NCI-H146 treated with DMSO at 0.1 percent for 48 hours (cell line): ENCODE measurements around the gene HS6ST3.
"Not testable (repeated sequence)": the region's sequence is repeated elsewhere in the genome, so short reads cannot be mapped to it uniquely, and the experiment has no call there.

ENCODE experiments used
- DNase-seq: peaks from one replicate; lab custom pipeline; 2025; ENCODE audit not compliant: unreplicated experiment; lab: John Stamatoyannopoulos, UW

Gene HS6ST3

DNA sequence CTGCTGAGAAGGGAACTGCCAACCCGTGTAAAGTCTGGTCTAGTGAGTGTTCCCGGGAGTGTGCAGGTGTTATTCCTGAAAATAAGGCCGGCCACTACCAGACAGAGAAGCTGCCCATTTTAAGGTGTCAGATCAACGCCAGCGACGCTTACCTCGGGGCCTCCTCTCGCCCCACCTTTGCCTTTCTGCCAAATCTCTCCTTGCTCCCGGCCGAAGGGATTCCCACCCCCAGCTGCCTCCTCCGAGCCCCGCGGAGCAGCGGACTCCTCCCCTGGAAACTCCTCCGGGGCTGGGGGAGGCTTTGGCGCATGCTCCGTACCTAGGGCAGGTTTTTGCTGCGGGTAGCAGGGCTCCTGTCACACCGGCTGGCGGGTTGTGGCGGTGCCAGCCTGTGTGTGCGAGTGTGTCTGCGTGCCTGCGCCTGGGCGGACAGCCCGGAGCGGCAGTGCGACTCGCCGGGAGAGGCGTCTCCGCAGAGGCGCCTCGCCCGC, at the start of gene HS6ST3:
Gene HS6ST3 (plus strand): TSS at position 359 of the 491 bp plus-strand sequence.
- DNase-seq = peak; percentile 29

DNA sequence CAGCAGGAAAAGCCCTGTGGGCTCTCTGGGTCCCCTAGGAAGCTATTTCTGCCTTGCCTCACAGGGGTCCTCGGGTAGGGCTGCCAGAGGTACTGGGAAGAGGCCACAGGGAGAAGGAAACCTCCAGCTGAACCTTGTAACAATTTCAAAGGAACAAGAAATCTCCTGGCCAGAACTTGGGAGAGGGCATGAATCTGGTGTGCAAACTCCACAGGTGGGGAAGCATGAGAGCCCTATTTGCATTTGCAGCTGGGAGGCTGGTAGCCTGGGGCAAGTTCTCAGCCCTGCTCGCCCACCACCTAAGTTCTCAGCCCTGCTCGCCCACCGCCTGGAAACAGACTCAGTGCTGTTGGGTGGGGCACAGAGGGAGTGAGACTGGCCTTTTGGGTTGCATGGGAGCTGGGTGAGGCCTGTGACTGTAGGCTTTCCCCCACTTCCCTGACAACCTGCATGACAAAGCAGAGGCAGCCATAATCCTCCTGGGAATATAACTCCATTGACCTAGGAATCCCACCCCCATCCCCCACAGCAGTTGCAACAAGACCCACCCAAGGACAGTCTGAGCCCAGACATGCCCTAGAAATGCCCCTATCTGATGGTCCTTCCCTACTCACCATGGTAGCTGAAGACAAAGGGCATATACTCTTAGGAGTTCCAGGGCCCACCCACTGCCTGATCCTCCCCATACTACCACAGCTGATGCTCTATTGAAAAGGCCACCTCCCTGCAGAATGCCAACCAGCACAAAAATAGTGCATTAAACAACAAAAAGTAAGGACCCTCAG, 48.4 kb upstream of the HS6ST3 start:
- DNase-seq = no peak

DNA sequence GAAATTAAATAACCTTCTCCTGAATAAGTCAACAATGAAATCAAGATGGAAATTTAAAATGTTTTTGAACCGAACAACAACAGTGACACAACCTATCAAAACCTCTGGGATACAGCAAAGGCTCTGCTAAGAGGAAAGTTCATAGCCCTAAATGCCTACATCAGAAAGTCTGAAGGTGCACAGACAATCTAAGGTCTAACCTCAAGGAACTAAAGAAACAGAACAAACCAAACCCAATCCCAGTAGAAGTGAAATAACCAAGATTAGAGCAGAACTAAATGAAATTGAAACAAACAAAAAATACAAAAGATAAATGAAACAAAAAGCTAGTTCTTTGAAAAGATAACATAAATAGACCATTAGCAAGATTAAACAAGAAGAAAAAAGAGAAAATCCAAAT, 45.7 kb upstream of the HS6ST3 start:
- no peak for DNase-seq

DNA sequence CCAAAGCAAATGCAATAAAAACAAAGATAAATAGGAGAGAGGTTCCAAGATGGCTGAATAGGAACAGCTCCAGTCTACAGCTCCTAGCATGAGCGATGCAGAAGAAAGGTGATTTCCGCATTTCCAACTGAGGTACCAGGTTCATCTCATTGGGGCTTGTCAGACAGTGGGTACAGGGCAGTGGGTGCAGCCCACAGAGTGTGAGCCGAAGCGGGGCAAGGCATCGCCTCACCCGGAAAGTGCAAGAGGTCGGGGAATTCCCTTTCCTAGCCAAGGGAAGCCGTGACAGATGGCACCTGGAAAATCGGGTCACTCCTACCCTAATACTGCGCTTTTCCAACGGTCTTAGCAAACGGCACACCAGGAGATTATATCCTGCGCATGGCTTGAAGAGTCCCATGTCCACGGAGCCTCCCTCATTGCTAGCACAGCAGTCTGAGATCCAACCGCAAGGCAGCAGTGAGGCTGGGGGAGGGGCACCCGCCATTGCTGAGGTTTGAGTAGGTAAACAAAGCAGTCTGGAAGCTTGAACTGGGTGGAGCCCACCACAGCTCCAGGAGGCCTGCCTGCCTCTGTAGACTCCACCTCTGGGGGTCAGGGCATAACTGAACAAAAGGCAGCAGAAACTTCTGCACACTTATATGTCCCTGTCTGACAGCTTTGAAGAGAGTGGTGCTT, 43.3 kb upstream of the HS6ST3 start:
- not testable (repeated sequence) for DNase-seq

DNA sequence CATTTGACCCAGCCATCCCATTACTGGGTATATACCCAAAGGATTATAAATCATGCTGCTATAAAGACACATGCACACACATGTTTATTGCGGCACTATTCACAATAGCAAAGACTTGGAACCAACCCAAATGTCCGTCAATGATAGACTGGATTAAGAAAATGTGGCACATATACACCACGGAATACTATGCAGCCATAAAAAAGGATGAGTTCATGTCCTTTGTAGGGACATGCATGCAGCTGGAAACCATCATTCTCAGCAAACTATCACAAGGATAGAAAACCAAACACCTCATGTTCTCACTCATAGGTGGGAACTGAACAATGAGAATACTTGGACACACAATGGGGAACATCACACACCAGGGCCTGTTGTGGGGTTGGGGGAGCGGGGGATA, 39.0 kb upstream of the HS6ST3 start:
- DNase-seq = not testable (repeated sequence)

DNA sequence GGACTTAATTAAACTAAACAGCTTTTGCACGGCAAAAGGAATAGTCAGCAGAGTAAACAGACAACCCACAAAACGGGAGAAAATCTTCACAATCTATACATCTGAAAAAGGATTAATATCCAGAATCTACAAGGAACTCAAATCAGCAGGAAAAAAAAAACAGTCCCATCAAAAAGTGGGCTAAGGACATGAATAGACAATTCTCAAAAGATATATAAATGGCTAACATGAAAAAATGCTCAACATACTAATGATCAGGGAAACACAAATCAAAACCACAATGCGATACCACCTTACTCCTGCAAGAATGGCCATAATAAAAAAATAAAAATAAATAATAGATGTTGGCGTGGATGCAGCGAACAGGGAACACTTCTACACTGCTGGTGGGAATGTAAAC, 38.4 kb upstream of the HS6ST3 start:
- not testable (repeated sequence) for DNase-seq

DNA sequence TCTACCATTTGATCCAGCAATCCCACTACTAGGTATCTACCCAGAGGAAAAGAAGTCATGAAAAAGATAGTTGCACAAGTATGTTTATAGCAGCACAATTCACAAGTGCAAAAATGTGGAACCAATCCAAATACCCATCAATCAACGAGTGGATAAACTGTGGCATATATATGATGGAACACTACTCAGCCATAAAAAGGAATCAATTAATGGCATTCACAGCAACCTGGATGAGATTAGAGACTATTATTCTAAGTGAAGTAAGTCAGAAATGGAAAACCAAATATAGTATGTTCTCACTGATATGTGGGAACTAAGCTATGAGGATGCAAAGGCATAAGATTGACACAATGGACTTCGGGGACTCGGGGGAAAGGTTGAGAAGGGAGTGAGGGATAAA, 38.0 kb upstream of the HS6ST3 start:
- DNase-seq = not testable (repeated sequence)

DNA sequence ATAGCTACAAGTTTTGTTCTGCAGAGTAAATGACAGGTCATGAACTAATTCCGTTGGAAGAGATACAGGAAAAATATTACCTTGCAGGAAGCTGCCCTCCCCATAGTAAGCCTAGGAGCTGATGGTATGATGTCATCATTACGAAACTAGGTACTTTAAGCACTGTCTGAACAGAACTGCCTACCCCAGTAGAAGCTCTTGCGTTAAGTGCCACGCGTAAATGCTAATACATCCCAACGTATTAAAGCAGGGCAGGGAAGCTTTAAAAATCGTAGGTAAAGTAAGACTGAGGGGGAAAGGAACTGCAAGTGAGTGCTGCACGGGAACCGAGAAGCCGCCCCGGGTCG, 37.3 kb upstream of the HS6ST3 start:
- peak; percentile 28 for DNase-seq

DNA sequence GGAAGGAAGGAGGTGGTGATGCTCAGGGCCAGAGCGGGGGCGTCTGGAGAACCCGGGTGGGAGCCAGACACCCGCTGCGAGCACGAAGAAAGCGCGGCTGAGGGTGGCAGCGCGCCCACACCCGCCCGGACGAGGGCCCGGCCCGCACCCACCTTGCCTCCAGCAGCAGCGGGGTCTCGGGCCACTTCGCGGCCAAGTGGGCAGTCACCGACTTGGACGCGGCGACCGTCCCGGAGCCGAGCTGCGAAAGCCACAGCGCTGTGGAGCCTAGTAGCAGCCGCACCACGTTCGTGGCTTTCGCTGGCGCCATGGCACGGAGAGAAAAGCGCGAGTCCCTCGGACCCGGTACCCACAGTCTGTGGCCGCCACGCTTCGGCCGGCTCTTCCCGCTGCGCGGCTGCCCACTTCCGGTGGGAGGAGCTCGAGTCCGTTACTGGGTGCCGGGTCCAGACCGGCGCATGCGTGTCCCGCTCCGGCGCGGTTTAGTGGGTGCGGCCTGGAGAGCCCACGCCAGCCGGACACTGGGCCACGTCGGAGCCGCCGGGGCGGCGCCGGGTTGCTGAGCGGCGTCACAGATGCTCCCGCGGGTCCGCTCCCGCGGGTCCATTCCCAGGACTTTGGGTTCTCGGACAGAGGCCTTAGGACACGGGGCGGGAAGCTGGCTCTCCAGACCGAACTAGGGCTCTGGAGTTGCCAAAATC, 36.8 kb upstream of the HS6ST3 start, which contains the start of gene UGGT2:
Gene UGGT2 (minus strand): TSS at position 399 of the 701 bp plus-strand sequence. CDS start 89 bp downstream, at position 310.
- peak; percentile 87 for DNase-seq

DNA sequence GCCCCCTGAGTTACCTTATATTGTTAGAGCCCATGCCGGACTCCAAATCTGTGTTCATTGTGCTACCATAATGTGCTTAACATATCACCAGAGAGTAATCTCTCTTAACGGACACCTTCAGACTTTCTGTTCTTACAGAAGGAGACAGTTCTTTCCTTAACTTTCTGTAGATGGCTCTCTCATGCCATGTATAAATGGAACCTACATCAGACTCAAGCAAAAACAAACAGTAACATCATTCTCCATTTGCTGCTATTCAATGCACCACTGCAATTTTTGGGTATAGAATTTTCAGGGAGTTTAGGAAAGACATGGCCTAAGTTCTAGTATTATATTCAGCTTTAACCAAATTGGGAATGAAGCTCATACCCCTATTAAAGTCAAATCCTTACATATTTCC, 24.1 kb upstream of the HS6ST3 start:
- no peak for DNase-seq

DNA sequence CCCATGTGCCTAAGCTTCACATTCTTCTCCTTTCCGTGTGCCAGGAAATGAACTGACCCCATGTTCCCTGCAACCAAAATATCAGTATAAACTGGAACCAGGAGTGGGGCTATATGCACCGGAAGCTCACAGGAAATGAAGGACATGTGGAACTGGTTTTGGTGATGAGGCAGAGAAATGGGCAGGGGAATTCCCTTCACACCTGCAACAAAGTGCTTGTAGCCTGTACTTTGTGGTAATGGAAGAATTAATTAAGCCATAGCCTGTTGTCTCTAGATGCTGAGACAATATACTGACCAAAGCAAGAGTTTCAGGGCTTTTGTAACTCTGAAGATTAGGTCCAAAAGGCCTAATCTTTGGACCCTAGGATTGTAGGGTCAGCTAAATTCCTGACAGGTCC, 21.2 kb upstream of the HS6ST3 start:
- no peak for DNase-seq

DNA sequence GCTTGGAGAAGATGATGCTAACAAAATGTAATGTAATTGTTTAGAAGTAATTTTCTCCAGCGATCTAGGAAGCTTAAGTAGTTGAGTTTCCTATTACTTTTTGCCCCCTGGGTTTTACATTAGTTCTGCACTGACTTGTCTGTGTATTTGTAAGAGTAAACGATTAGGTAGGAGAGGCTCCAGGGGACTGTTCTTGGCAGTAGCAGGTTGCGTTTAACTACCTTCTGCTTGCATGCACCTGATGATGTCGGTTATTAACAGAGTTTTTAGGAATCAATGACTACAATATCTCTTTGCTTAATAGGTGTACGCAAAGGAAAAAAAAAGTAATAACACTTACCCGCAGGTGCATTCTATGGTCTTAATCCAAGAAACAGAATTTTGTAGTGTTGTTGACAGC, 18.4 kb upstream of the HS6ST3 start:
- no peak for DNase-seq

DNA sequence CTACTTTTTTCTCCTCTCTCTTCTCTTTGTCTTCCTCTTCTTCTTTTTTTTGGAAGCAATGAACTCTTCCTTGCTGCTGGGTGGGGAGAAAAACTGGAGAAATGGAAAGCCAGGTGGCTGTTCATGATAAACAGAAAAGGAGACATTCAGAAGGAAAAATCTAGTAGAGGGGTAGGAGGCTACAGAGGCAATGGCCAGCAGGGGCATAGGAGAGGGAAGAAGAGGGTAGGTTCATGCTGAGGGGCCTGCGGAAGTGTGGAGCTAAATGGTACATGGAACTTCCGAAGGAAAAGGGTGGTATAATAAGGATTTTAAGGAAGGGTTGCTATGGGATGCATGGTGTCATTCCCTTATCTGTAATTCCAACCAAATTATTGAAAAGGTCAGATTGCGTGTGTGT, 17.5 kb upstream of the HS6ST3 start:
- DNase-seq = no peak

DNA sequence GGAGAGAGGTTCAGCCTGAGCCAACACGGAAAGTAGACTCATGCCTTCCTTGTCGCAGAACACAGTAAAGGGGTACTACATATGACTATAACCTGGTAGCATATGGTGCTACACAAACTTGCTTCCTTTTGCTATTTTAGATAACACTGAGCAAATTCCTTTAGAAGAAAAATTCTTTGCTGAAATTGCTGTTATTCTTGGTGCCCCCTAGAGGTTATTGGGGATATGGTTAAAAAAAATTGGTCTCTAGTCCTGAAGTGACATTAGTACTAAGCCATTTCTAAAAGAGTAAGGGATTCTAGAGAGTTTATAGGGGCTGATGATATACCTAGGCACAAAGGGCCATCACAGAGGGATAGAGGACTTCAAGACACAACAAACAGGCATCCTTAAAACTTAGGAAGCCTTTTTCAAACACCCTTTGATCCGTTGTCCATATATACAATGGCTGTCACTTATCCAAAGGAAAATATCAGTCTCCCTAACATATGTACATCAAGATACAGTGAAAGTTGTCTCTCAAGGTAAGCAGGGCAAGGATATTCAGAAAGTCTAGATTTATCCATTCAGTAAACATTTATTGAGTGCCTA, 13.9 kb upstream of the HS6ST3 start:
- no peak for DNase-seq

DNA sequence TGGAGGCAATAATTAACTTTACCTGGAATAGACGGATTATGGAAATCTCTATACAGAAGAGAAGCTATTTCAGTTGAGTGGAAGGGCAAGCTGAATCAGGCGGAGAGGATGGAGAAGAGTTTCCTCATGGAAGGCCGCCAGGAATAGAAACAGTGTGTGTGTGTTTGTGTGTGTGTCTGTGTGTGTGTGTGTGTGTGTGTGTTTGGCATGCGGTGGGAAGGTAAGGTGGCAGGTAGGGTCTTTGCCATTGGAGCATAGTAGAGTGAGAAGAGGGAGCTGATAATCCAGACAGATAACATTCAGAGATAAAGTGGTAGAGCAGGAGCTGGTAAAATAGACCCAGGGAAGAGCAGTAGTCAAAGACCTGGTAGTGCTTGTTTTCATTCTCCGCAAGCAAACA, 9.2 kb upstream of the HS6ST3 start:
- DNase-seq = no peak

DNA sequence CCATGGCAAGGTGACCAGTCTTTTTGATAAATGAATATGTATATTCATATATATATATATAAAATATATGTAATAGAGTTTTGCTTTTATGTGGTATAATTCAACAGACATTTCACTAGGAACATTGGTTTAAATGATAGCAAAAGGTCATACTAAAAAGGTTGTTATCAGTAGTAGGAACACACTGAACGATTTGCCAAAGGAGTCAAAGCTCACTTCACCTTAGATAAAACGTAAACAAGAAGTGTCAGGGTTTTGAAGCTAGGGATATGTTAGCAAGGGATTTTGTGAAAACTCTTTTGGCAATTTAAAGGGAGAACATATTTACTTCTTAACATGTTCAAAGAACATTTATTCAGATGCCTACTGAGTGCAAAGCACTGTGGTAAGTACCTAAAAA, 8.0 kb upstream of the HS6ST3 start:
- no peak for DNase-seq

DNA sequence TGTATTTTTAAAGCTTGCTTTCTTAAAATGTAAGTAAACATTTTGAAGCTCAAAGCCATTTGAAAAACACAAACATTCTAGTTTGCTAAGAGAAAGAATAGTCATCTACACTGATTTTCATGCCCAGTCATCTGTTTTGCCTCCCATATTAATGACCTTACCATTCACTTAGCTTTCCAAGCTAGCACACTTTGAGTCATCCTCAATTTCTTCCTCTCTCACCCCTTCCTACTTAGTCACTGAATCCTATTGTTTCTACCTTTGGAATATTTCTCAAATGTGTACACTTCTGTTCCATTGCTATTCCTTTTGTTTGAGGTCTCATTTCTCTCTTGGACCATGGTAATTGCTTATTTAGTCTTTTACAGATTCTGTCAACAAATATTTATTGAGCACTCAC, 7.3 kb upstream of the HS6ST3 start:
- DNase-seq = no peak

DNA sequence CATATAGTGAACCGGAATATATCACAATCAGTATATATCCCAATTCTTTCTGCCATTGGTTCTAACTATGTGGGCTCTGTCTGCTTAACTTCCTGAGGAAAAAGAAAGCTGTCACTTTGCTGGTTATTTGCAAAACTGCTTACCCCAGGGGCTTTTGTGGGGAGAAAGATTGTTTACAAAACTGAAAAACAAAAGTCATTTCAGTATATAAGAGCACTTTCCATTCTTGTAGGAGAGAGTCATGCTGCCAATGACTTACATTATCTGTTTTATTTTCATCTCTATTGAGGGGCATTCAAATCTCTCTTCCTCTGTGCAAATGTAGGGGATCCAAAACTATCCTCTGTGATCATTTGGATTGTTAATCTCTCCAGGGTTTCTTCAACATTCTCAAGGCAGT, 3.2 kb upstream of the HS6ST3 start:
- no peak for DNase-seq

DNA sequence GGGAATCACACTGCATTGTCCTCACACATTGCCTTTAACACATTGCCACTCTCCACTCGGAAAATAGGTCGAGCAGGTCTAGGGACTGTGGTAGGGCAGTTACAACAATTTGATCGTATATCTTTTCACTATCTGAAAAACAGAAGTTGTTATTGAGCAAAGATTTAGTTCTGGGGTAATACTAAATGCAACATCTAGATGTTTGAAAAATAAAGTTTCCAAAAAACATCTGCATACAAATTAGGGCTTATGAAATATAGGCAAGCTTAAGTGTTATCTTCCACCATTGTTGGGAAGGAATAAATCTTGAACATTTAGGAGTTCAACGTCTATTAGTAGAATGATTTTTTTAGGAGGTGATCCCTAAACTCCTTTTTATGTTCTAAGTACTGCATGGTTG, 768 bp upstream of the HS6ST3 start:
- no peak for DNase-seq

DNA sequence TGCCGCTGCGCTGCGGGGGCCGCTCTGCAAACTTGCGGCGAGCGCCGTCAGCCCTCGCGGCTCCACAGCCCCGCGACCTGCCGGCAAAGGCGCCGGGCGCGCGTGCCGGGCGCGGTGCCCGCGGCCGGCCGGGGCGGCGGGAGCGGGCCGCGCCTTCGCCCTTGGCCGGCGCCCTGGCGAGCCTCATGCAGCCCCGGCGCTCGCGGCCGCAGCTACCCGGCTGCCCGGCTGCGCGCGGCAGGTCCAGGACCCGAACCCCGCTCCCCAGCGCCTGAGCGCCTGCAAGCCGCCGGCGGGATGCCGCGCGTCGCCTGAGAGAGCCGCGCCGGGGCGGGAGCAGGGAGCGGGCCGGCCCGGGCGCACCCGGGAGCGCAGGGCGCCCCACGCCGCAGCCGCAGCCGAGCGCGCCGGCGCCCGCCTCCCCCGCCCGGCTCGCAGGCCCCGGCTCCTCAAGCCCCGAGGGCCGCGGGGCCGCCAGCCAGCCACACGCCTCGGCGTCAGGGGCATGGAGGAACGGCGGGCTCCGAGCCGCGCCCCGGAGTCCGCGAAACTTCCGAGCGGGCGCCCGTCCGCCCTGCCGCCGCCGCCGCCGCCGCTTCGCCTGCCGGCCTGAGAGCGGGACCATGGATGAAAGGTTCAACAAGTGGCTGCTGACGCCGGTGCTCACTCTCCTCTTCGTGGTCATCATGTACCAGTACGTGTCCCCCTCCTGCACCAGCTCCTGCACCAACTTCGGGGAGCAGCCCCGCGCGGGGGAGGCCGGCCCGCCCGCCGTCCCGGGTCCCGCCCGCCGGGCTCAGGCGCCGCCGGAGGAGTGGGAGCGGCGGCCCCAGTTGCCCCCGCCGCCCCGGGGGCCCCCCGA, 564 bp downstream of the HS6ST3 start:
- DNase-seq = no peak
